SK-N-SH (cell line): ENCODE results near the gene PARVG. TPM values are rescaled to one million over a fixed set of nuclear protein-coding genes. Genes with fewer than 3 reads are reported as not detected.

Experiments used
- CTCF ChIA-PET: fragments of 300-600, 350-600 bp; formaldehyde crosslinking; extraction: SDS; loops from one replicate; lab custom pipeline; 2021; lab: Yijun Ruan, JAX
- POLR2A ChIA-PET: fragments of 350-600 bp; sonication (Branson Sonifier 250); formaldehyde crosslinking; extraction: SDS; loops from one replicate; lab custom pipeline; 2020; ENCODE audit warnings: antibody characterized with exemption, inconsistent platforms; lab: Yijun Ruan, JAX
- DNase-seq: peaks from one replicate; pipeline ENCODE4 v3.0.0; 2012
- H2AFZ ChIP-seq: fragments of 200-600 bp; sonication (generic); 2 replicates; pipeline ENCODE4 v1.8.1; 2016; ENCODE audit warnings: antibody characterized with exemption, mild to moderate bottlenecking, low read depth
- H3F3A ChIP-seq: fragments of 200-600 bp; sonication (generic); replicated peaks from 2 replicates; pipeline ENCODE3; 2016; ENCODE audit warnings: antibody characterized with exemption, mild to moderate bottlenecking; ENCODE audit not compliant: insufficient read depth
- H3K27ac ChIP-seq, 2 experiments: fragments of 200-500 bp in 1 of 2; fragments of 200-600 bp in 1 of 2; sonication (Bioruptor generic) in 1 of 2; sonication (generic), shearing (Covaris generic) in 1 of 2; 2 replicates each; pipeline versions ENCODE4 v1.5.1 to v1.6.1; 2014 to 2016; ENCODE audit warnings: low read depth in 2 of 2, inconsistent platforms in 1 of 2, low read length in 1 of 2, mild to moderate bottlenecking in 1 of 2, mixed read lengths in 1 of 2
- H3K27me3 ChIP-seq: fragments of 200-600 bp; sonication (generic), shearing (Covaris generic); 2 replicates; pipeline ENCODE4 v1.6.1; 2016; ENCODE audit warnings: mixed run types; ENCODE audit not compliant: insufficient read depth
- H3K36me3 ChIP-seq, 2 experiments: fragments of 200-500 bp in 1 of 2; fragments of 200-600 bp in 1 of 2; sonication (Bioruptor generic) in 1 of 2; sonication (generic) in 1 of 2; replicated peaks in 1 of 2; 2 replicates each; pipeline versions ENCODE3 to v1.5.1; 2014 to 2016; ENCODE audit warnings: low read length in 1 of 2, mild to moderate bottlenecking in 1 of 2; ENCODE audit not compliant: insufficient read depth in 2 of 2, control insufficient read depth in 1 of 2
- H3K4me1 ChIP-seq, 2 experiments: fragments of 200-500 bp in 1 of 2; fragments of 200-600 bp in 1 of 2; sonication (Bioruptor generic) in 1 of 2; sonication (generic), shearing (Covaris generic) in 1 of 2; 2 replicates each; pipeline versions ENCODE4 v1.5.1 to v1.6.1; 2014 to 2016; ENCODE audit warnings: low read depth in 1 of 2, low read length in 1 of 2, mixed run types in 1 of 2; ENCODE audit not compliant: insufficient read depth in 2 of 2, control insufficient read depth in 1 of 2
- H3K4me2 ChIP-seq: fragments of 200-600 bp; sonication (generic), shearing (Covaris generic); 2 replicates; pipeline ENCODE4 v1.6.1; 2017; ENCODE audit warnings: mixed run types
- H3K4me3 ChIP-seq, 2 experiments: fragments of 200-500 bp in 1 of 2; fragments of 200-600 bp in 1 of 2; sonication (Bioruptor generic) in 1 of 2; sonication (generic), shearing (Covaris generic) in 1 of 2; 2 replicates each; pipeline versions ENCODE4 v1.5.1 to v1.8.1; 2014 to 2016; ENCODE audit warnings: low read depth in 2 of 2, inconsistent platforms in 1 of 2, low read length in 1 of 2, mild to moderate bottlenecking in 1 of 2, mixed read lengths in 1 of 2, moderate library complexity in 1 of 2
- H3K79me2 ChIP-seq: fragments of 200-600 bp; sonication (generic); 2 replicates; pipeline ENCODE4 v1.8.1; 2017; ENCODE audit warnings: mild to moderate bottlenecking; ENCODE audit not compliant: insufficient read depth
- H3K9ac ChIP-seq: fragments of 200-600 bp; sonication (generic); 2 replicates; pipeline ENCODE4 v1.6.1; 2017; ENCODE audit warnings: mixed run types
- H3K9me2 ChIP-seq: fragments of 200-600 bp; sonication (generic); 2 replicates; pipeline ENCODE4 v1.6.1; 2017; ENCODE audit warnings: mixed run types
- H3K9me3 ChIP-seq: fragments of 200-600 bp; sonication (generic); 2 replicates; pipeline ENCODE4 v1.6.1; 2017; ENCODE audit warnings: mixed run types, mild to moderate bottlenecking, moderate library complexity
- H4K20me1 ChIP-seq: fragments of 200-600 bp; sonication (generic); 2 replicates; pipeline ENCODE4 v1.6.1; 2017; ENCODE audit warnings: mild to moderate bottlenecking, mixed run types; ENCODE audit not compliant: insufficient read depth
- CTCF ChIP-seq: fragments of 200-600 bp; sonication (generic); IDR thresholded peaks from 2 replicates; pipeline ENCODE4 v1.6.1; 2017; ENCODE audit warnings: antibody characterized with exemption, mild to moderate bottlenecking, moderate library complexity
- FOXJ3 ChIP-seq: sonication (generic); formaldehyde crosslinking; IDR thresholded peaks from 2 replicates; pipeline ENCODE4 v1.5.1; 2020; ENCODE audit warnings: mild to moderate bottlenecking, missing genetic modification reagents
- FOXM1 ChIP-seq: IDR thresholded peaks from 2 replicates; pipeline ENCODE4 v1.4.0; 2012; ENCODE audit warnings: low read depth, mild to moderate bottlenecking
- NFIC ChIP-seq: IDR thresholded peaks from 2 replicates; pipeline ENCODE4 v1.4.0; 2012; ENCODE audit warnings: borderline replicate concordance
- REST ChIP-seq: IDR thresholded peaks from 2 replicates; pipeline ENCODE4 v1.6.1; 2012; ENCODE audit warnings: mild to moderate bottlenecking, low read depth, low read length, moderate library complexity
- SMC3 ChIP-seq: IDR thresholded peaks from 2 replicates; pipeline ENCODE4 v1.6.1; 2012; ENCODE audit warnings: low read depth, low read length, improper control_type of control experiment
- TAF1 ChIP-seq: IDR thresholded peaks from 2 replicates; pipeline ENCODE4 v1.6.1; 2012; ENCODE audit warnings: low read depth, mild to moderate bottlenecking, low read length, moderate library complexity, borderline replicate concordance
- USF1 ChIP-seq: IDR thresholded peaks from 2 replicates; pipeline ENCODE4 v1.4.0; 2012; ENCODE audit warnings: low read depth, borderline replicate concordance
- WGBS: methylation state at CpG from one replicate; pipeline ENCODE4 v1.1.6; 2017; ENCODE audit warnings: low lambda C conversion rate; 5-methylcytosine and 5-hydroxymethylcytosine counted together
- polyA plus RNA-seq, 3 experiments: library from polyadenylated mRNA; depleted of rRNA; stranded (reverse); fragments of >200 nt; gene quantifications; 2 replicates each; pipeline ENCODE4 v1.2.3, GENCODE V29; 2012

PARVG gene
- polyA plus RNA-seq, 1 of the 3 experiments (the other 2 are of a cell fraction), result 0.05 TPM

GRCh38 chr22:44211256-44211945, 30.7 kb downstream of the PARVG start:
- TF ChIP-seq TAF1 (no peak), USF1 (no peak), SMC3 (no peak), FOXJ3 (CRISPR knock-in tag) (no peak), CTCF (no peak), REST (no peak), NFIC (no peak), FOXM1 (no peak)
- no peaks in the 10 kb centered on the region for H3K9me2 ChIP-seq
- no peak for DNase-seq
- no peaks in the 10 kb centered on the region; the same call in 1 of the 2 replicates for H3K9me3 ChIP-seq
- no peaks in the 10 kb centered on the region for H3F3A ChIP-seq
- no peaks in the 10 kb centered on the region for H3K36me3 ChIP-seq
- H3K4me3 ChIP-seq, result no peak overlapping the region
- H3K27ac ChIP-seq, result no peak overlapping the region
- no peaks in the 10 kb centered on the region for H4K20me1 ChIP-seq
- no peaks in the 10 kb centered on the region for H3K27me3 ChIP-seq
- H3K79me2 ChIP-seq, result no peaks in the 10 kb centered on the region
- no peak overlapping the region for H2AFZ ChIP-seq
- ChIA-PET CTCF (no interaction called here), POLR2A (no interaction called here)
- no peak overlapping the region for H3K9ac ChIP-seq
- H3K4me2 ChIP-seq, result no peak overlapping the region
- no peaks in the 10 kb centered on the region; a peak in 1 of 4 replicates for H3K4me1 ChIP-seq
- 47% methylated on average over 6 of the region's 6 CpGs for WGBS
